MCF 10A (cell line): ENCODE data around the gene FTCD. TPM values are rescaled to one million over a fixed set of nuclear protein-coding genes. Genes with fewer than 3 reads are reported as not detected.

Experiments used
- BruUV-seq: library from RNA; stranded (reverse); fragments of 400-500 nt; replicated peaks from 2 replicates; lab custom pipeline; 2021; lab: Mats Ljungman, UMichigan
- CTCF ChIA-PET: fragments of 300-600 bp; sonication (Branson Sonifier 250); formaldehyde crosslinking; extraction: SDS; loops from one replicate; lab custom pipeline; 2021; ENCODE audit warnings: antibody characterized with exemption, inconsistent platforms; lab: Yijun Ruan, JAX
- POLR2A ChIA-PET: fragments of 300-600, 350-650 bp; sonication (Branson Sonifier 250); formaldehyde crosslinking; extraction: SDS; loops from one replicate; lab custom pipeline; 2020; ENCODE audit warnings: antibody characterized with exemption, inconsistent platforms; lab: Yijun Ruan, JAX
- DNase-seq: peaks from one replicate; pipeline ENCODE4 v3.0.0-alpha.2; 2018; ENCODE audit not compliant: unreplicated experiment
- H3K27ac Mint-ChIP-seq: one replicate; pipeline ENCODE4 v1.8.0; 2022; ENCODE audit warnings: mild to moderate bottlenecking, low read depth, mixed read lengths; ENCODE audit not compliant: unreplicated experiment
- H3K27me3 Mint-ChIP-seq: one replicate; pipeline ENCODE4 v1.8.0; 2022; ENCODE audit warnings: mixed read lengths; ENCODE audit not compliant: insufficient read depth, unreplicated experiment
- H3K36me3 Mint-ChIP-seq: one replicate; pipeline ENCODE4 v1.8.0; 2022; ENCODE audit warnings: mild to moderate bottlenecking, moderate library complexity, mixed read lengths; ENCODE audit not compliant: insufficient read depth, unreplicated experiment
- H3K4me1 Mint-ChIP-seq: one replicate; pipeline ENCODE4 v1.8.0; 2022; ENCODE audit warnings: mixed read lengths; ENCODE audit not compliant: insufficient read depth, unreplicated experiment
- H3K4me3 Mint-ChIP-seq: one replicate; pipeline ENCODE4 v1.8.0; 2022; ENCODE audit warnings: mild to moderate bottlenecking, moderate library complexity, mixed read lengths; ENCODE audit not compliant: unreplicated experiment
- H3K9me3 Mint-ChIP-seq: one replicate; pipeline ENCODE4 v1.8.0; 2022; ENCODE audit warnings: mixed read lengths; ENCODE audit not compliant: unreplicated experiment
- intact Hi-C: fragments of 100-400 bp; cut with micrococcal nuclease; formaldehyde crosslinking; loops from 2 replicates; pipeline ENCODE4 v1.14.1; 2022
- total RNA-seq: library from RNA; stranded (reverse); gene quantifications from 2 replicates; pipeline ENCODE4 v1.2.3, GENCODE V29; 2022
- TF ChIP-seq, protein P1 (sequence below): fragments of 200-600 bp; IDR thresholded peaks from one replicate; pipeline ENCODE4 v1.8.0; 2022; ENCODE audit warnings: antibody characterized with exemption, mild to moderate bottlenecking; ENCODE audit not compliant: unreplicated experiment

FTCD gene
- total RNA-seq, 1 experiment from 2014 or later = not detected

DNA sequence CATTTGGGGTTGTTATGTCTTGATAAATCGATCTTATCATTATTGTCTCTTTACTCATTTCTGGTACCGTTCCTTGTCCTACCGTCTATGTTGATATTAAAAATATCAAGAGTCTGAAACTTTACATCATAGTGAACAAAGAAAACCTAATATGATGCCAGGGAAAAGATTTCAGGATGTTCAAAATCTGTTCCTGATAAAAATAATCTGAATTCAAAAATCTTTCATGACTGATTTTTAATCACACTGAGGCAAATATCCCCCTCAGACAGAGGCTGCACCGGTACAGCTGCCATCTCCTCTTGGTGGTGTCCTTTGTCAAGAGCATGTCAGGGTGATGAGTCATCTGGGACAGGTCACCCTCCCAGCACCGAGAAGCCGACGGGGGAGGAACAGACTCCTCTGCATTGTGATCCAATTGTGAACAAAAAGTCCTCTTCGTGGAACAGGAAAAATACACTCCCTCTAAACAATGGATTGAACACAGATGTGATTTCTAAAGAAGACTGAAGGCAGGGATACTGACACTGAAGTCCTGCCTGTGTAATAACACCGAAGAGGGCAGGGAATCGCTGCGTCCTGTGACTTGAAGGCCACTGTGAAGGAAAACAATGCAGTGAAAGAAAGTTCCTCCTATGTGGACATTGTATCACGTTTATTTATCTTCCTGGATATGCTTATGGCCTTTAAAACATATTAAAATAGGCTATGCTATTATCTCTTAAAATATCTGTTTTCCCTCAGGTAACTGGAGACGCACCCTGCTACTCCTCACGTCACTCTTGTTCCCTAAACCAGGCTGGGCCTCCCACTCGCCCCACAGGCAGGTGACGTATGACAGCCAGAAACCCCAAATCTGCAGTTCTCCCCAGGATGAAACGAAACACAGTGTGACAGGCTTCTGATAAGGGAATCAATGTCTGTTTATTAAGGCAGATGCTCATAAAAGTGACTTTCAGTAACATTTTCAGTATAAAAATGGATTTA is 33.1 kb upstream of the FTCD start:
- peak overlapping the region; percentile 28 for H3K4me3 Mint-ChIP-seq
- peak; percentile 53 for DNase-seq
- H3K27me3 Mint-ChIP-seq = no peaks in the 10 kb centered on the region
- CTCF ChIA-PET = interaction anchor here (0.9 kb wide), 1 partner anchor 218 kb away, joined by 3 read pairs; no protein-coding TSS in a partner anchor
- H3K9me3 Mint-ChIP-seq = no peaks in the 10 kb centered on the region
- H3K36me3 Mint-ChIP-seq = peaks cover 11% of the 10 kb centered on the region
- TF ChIP-seq, protein P1, sequence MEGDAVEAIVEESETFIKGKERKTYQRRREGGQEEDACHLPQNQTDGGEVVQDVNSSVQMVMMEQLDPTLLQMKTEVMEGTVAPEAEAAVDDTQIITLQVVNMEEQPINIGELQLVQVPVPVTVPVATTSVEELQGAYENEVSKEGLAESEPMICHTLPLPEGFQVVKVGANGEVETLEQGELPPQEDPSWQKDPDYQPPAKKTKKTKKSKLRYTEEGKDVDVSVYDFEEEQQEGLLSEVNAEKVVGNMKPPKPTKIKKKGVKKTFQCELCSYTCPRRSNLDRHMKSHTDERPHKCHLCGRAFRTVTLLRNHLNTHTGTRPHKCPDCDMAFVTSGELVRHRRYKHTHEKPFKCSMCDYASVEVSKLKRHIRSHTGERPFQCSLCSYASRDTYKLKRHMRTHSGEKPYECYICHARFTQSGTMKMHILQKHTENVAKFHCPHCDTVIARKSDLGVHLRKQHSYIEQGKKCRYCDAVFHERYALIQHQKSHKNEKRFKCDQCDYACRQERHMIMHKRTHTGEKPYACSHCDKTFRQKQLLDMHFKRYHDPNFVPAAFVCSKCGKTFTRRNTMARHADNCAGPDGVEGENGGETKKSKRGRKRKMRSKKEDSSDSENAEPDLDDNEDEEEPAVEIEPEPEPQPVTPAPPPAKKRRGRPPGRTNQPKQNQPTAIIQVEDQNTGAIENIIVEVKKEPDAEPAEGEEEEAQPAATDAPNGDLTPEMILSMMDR = no peak
- peaks cover 27% of the 10 kb centered on the region for H3K4me1 Mint-ChIP-seq
- H3K27ac Mint-ChIP-seq = peak overlapping the region; percentile 68
- intact Hi-C loops = no loop called here
- POLR2A ChIA-PET = interaction anchor here (0.6 kb wide), 1 partner anchor 39 kb away, joined by 3 read pairs; no protein-coding TSS in a partner anchor
- no TSS peak for BruUV-seq

- Mint-ChIP-seq H3K27me3 (no peaks in the 10 kb centered on the region), H3K4me1 (peaks cover 27% of the 10 kb centered on the region), H3K36me3 (peaks cover 11% of the 10 kb centered on the region), H3K9me3 (no peaks in the 10 kb centered on the region), H3K27ac (peak overlapping the region; percentile 68), H3K4me3 (no peak overlapping the region)
- ChIA-PET CTCF (interaction anchor here (0.9 kb wide), 1 partner anchor 217 kb away, joined by 3 read pairs; no protein-coding TSS in a partner anchor), POLR2A (interaction anchor here (0.6 kb wide), 1 partner anchor 40 kb away, joined by 3 read pairs; no protein-coding TSS in a partner anchor)
- intact Hi-C loops = no loop called here
- BruUV-seq = no TSS peak
- TF ChIP-seq, protein P1 = no peak
- DNase-seq = no peak
These were observed 32.4 kb upstream of the FTCD start for GRCh38 chr21:46187814-46188213.

DNA sequence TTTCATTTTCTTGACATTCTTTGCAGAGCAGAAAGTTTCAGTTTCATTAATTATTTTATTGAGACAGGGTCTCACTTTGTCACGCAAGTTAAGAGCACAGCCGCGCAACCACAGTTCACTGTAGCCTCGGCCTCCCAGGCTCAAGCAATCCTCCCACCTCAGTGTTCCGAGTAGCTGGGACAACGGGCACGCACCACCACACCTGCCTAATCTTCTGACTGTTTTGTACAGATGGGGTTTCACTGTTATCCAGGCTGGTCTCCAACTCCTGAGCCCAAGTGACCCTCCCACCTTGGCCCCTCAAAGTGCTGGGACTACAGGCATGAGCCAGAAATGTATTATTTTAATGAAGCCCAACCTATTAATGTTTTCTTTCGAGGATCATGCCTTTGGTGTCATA is 31.9 kb upstream of the FTCD start:
- ChIA-PET POLR2A (no interaction called here), CTCF (no interaction called here)
- Mint-ChIP-seq H3K36me3 (peaks cover 11% of the 10 kb centered on the region), H3K9me3 (no peaks in the 10 kb centered on the region), H3K4me1 (peaks cover 27% of the 10 kb centered on the region), H3K27me3 (no peaks in the 10 kb centered on the region), H3K27ac (no peak overlapping the region), H3K4me3 (no peak overlapping the region)
- BruUV-seq = no TSS peak
- intact Hi-C loops = no loop called here
- DNase-seq = no peak
- TF ChIP-seq, protein P1 = no peak

GRCh38 chr21:46185716-46186115 is 30.3 kb upstream of the FTCD start:
- Mint-ChIP-seq H3K9me3 (no peaks in the 10 kb centered on the region), H3K36me3 (peaks cover 11% of the 10 kb centered on the region), H3K4me1 (peaks cover 20% of the 10 kb centered on the region), H3K27ac (peak overlapping the region; percentile 87), H3K27me3 (no peaks in the 10 kb centered on the region), H3K4me3 (peak overlapping the region; percentile 89)
- BruUV-seq = no TSS peak
- TF ChIP-seq, protein P1 = no peak
- ChIA-PET POLR2A (interaction anchor here (0.6 to 0.8 kb wide), 2 partner anchors 33 to 211 kb away, joined by 3 read pairs; no protein-coding TSS in a partner anchor), CTCF (interaction anchor here (1.3 kb wide), 1 partner anchor 43 kb away, joined by 7 read pairs; no protein-coding TSS in a partner anchor)
- no peak for DNase-seq
- intact Hi-C loops = no loop called here
